ENCODE data around the gene PRDM16.

The PRDM16 gene

DNA sequence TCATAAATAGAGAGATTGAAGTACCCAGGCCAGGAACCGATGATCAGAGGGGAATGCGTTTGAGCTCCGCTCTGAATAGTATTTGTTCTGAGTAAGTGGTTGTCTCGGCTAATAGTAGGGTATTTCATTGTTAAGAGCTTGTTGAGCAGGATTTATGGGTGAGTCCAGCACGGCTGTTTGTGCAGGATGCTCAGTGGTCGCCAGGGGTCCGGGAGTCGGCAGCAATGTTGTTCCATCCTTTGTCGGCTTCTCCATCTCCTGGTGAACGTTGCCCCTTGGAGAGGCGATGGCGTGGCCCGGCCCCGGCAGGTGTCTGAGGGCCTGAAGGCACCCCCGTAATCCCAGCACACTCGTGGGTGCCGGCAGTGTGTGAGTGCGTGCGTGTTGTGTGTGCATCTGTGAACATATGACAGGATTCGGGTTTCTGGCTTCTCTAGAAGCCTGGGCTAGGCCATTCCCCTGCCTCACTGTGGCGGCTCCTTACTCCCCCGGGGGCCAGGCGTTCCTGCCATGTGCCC lies 224.6 kb downstream of the PRDM16 start:
- no peak for DNase-seq (ENCODE audit: low read depth in 1 of 2, low spot score in 1 of 2)

DNA sequence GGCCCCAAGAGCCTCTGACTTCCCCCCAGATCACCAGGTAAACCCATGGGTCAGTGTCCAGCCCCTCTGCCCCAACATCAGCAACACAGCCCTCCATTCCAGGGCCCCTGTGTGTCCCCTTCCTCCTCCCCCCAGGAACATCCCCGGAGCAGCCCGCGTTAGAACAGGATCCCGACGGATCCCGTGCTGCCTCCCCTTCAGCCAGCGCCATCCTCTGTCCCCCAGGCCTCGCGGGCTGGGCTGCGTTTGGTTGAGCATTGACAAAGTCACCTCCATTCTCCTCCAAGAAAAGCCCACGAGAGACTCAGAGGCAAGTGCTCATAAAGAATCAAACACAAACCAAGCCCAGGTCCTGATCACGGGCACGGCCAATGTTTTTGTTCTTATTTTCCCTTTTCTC lies 225.4 kb downstream of the PRDM16 start:
- DNase-seq (ENCODE audit: low read depth in 1 of 2, low spot score in 1 of 2): no peak

DNA sequence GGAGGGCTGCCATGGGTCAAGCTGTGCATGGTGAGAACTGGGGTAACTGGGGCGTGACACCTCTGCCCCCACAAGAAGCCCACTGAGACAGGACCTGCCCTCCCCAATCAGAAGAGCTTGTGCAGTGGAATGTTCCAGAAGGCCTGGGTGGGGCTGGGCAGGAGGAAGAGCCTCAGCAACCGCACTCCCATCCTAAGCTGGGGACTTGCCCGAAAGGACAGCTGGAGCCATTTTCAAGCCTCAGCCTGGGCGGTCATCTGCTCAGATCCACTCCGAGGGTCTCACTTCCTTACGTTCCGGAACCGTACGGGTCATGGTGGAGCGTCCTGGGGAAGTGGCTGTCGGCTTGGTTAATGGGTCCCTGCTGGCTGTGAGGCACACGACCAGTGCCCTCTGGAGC lies 226.8 kb downstream of the PRDM16 start:
- no peak for DNase-seq (ENCODE audit: low read depth in 1 of 2, low spot score in 1 of 2)

DNA sequence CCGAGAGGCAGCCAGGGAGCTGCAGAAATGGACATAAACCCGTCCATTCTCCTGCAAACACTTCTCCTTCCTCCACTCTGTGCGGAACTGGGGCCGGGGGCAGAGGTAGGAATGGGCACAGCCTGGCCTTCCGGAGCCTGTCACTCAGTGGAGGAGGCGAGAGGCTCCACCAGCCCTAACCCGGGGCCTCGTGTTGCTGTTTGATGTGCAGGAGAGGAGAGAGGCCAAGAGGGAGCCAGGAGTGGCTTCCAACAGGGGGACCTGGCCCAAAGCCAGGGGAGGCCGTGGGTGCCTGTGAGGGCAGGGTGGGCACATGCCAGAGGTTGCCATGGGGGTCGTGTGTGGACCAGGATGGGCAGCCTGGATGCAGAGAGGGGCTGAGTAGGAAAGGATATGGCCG lies 227.3 kb downstream of the PRDM16 start:
- no peak for DNase-seq (ENCODE audit: low read depth in 1 of 2, low spot score in 1 of 2)

DNA sequence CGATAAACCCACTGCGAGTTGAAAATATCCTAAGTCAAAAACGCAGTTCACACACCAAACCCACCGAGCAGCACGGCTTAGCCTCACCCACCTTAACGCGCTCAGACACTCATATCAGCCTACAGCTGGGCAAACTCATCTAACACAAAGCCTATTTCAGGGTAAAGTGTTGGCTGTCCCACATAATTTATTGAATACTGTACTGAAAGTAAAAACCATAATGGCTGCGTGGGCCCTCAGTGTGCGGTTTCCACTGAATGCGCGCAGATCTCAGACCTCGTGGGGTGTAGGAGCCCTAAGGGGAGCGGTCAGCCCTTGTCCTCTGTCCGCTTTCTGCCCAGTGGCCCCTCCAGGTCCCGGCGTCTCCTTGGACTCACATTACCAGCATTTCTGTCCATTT lies 227.8 kb downstream of the PRDM16 start:
- DNase-seq (ENCODE audit: low read depth in 1 of 2, low spot score in 1 of 2): no peak

DNA sequence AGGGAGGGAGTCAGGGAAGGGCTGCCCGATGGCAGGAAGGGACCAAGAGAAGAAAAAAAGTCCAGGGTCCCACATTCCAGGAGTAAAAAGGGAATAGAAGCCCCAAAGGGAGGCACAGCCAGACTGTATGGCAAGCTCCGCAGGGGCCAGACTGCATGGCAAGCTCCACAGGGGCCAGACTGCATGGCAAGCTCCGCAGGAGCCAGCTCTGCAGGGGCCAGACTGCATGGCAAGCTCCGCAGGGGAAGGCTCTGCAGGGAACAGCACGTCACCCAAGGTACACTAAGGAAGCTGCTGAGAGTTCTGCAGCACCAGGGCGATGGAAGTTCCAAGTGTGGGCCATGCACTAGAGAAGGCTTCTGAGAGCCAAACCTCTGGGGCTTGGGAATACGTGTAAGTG lies 228.8 kb downstream of the PRDM16 start:
- no peak for DNase-seq (ENCODE audit: low read depth in 1 of 2, low spot score in 1 of 2)

DNA sequence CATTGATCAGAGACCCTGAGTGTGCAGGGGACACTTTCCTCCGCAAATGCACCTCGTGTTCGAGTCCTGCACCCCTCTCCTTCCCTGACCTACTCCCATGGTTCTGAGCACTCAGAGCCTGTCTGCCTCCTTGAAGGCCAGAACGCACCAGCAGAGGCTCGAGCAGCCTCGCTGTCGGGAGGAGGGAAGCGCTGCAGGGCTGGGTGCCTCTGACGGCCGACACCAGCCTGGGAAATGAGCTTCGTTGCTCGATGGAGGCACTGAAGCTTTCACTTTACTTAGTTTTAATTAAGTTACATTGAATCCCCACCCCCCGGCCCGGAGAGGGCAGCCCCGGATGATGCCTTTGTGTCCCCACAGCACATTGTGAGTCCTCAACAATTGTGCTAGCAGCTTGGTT lies 229.2 kb downstream of the PRDM16 start:
- no peak for DNase-seq (ENCODE audit: low read depth in 1 of 2, low spot score in 1 of 2)

DNA sequence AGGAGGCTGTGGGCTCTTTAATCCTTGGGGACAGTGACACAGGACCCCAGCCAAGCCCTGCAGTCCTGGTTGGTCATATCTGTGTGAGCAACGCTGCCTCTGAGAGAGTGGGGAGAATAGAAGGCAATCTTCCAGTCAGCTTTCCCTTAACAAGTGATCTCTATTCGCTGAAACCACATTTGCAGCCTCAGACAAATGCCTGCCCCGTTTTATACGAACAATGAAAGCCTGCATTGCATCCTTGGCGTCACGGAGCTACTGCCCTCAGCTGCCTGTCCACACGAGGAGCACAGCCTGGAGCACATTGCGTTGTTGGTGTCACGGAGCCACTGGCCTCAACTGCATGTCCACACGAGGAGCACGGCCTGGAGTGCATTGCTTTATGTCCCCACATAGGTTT lies 235.2 kb downstream of the PRDM16 start:
- no peak for DNase-seq (ENCODE audit: low read depth in 1 of 2, low spot score in 1 of 2)

DNA sequence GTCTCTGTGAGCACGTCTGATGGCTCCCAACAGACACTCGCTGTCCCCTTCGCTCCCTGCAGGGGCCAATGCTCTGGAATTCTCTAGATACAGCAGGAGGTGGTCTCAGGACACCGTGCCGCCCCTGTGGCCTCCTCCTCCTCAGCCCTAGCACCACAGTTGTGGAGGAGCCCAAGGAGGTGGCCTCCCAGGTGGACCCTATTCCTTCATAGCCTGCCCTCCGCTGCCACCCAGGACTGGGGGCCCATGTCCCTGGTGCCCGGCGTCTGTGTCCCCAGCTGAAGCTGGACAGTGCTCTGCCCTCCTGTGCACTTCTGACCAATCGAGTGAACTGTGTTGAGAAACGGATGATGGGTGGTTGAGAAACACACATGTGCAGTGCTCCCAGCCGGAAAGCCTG lies 235.7 kb downstream of the PRDM16 start:
- no peak for DNase-seq (ENCODE audit: low read depth in 1 of 2, low spot score in 1 of 2)

DNA sequence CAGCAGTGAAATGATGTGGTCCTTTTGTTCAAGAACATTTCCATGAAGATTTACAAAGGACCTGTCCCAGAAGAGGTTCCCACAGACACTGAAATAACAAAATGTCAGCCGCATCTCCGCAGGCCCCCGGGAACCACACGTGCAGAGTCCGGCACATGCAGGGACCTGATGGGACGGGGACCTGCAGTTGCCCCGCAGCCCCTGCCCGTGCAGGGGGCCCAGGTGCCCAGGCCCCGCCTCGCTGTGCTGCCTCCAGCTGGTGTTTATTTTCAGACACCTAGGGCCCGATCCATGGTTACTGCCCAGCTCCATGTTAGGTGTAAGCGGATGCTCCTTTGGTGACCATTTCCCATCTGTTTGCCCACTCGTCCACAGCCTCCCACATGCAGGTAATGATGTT lies 236.2 kb downstream of the PRDM16 start:
- no peak for DNase-seq (ENCODE audit: low read depth in 1 of 2, low spot score in 1 of 2)

DNA sequence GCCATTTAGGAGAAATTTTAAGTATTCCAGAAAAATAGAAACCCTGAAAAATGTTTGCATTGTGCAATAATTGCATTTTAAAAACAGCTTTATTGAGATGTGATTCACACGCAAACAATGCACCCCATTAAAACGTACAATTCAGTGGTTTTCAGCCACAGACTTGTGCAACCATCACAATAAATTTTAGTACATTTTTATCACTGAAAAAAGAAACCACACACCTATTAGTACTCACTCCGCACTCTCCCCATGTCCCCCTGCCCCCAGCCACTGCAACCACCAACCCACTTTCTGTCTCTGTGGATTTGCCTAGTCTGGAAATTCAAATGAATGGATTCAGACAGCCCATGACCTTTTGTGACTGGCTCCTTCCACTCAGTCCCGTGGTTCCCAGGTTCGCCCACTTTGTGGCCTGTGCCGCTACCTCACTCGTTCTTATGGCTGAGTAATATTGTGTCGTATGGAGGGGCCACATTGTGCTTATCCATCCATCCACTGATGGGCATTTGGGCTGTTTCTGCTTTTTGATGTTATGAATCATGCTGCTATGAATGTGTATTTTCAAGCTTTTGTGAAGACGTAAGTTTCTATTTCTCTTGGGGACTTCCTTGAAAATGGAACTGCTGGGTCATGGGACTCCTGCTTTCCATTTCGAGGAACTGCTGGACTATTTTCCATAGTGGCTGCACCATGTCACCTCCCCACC lies 237.7 kb downstream of the PRDM16 start:
- DNase-seq (ENCODE audit: low read depth in 1 of 2, low spot score in 1 of 2): no peak

DNA sequence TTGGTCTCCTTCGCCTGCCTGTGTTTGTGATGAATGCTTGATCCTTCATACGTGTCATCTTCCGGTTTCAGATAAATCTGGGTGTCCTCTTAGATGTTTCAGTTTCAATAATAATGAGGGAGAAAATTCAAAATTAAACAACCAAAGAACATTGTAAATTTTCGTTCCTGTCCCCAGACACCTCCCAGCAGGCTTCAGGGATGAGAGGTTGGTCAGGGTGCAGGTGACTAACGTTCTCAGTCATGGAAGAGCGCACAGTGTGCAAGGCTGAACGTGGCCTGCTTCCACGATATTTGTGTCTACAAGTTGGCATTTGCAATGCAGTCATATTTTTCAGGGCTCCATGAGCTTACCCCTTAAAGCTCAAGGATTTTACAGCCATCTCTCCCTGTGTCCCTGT lies 238.4 kb downstream of the PRDM16 start:
- no peak for DNase-seq (ENCODE audit: low read depth in 1 of 2, low spot score in 1 of 2)

DNA sequence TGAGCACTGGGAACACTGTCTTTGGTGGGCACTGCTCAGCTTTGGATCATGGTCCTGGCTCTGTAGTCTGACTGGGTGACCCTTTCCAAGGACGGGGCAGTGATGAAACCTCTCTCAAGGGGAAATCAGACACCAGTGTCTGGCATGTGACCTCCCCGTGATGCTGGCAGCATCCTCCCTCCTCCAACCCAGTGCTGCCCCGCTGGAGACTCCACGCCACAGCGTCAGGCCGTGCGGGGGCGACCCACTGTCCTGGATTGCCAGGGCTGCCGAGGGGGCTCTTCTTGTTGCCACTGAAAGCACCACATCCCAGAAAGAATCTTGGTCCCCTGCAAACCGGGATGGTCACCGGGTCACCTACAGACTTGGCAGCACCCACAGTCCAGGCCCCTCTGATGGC lies 239.1 kb downstream of the PRDM16 start:
- no peak for DNase-seq (ENCODE audit: low read depth in 1 of 2, low spot score in 1 of 2)

DNA sequence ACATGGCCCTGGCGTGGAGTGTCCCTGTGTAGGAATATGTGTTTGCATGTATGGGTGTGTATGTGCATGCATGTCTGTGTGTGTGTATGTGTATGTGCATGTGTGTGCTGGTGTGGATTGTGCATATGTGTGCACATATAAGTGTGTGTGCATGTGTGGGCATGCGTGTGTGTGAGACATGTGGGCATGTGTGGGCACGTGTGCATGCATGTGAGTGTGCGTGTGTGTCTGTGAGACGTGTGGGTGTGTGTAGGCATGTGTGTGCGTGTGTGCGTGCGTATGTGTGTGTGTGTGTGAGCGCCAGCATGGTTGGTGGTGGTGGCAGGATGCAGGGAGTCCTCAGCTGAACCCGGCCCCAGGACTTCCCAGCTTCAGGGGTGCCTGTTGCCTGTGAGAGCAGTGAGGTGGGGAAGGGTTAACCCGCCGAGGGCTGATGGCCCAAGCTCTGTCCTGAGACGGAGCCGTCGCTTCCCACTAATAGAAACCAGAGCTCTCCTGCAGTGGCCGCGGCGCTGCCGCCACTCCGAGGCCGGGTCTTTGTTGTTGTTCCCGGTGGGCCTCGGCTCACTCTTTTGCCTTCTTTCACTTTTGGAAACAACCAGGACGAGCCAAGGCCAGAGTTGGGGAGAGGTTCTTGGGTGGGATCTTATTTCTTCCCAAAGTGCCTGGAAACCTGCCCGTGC lies 241.9 kb downstream of the PRDM16 start:
- DNase-seq (ENCODE audit: low read depth in 1 of 2, low spot score in 1 of 2): no peak

DNA sequence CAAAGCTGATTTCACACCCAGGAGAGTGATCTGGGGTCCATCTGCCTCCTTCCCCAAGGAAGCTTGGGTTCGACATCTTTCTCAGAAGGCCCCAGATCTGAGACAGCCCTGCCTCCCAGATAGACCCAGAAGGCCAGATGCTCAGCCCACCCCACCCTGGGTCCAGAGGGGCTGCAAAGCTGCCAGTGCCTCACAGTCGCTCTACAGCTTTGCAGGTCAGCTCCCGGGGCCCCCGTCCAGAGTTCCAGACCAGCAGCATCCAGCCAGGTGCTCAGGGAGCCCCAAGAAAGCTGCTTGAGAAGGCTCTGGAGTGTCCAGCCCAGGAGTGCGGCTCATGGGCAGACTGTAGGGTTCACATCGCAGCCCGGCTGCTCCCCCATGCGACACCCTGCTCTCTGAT lies 242.7 kb downstream of the PRDM16 start:
- DNase-seq (ENCODE audit: low read depth in 1 of 2, low spot score in 1 of 2): no peak

DNA sequence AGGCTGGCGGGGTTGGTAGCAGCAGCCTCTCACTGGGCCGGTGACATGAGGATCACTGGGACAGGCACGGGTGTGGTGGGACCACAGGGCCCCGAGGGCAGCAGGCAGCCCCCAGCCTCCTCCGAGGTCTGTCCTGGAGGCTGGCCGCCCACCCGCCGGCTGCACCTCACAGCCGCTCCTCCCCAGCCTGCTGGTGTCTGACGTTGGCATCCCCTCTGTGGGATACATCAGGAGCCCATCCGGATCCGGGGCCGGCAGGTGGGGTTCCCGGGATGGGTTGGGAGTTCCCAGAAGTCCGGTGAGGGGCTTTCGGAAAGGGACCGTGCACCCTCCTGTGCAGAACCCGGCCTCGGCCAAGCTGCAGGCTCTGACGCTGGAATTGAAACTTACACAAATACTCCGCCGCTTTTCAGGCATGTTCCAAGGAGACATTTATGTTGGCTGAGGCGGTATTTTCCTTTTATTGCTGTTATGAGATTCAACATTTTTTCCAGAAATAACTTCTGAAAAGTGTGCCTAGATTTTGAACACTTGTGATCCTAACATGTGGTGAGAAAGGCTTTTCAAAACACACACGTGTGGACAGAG lies 243.4 kb downstream of the PRDM16 start:
- DNase-seq (ENCODE audit: low read depth in 1 of 2, low spot score in 1 of 2): no peak

DNA sequence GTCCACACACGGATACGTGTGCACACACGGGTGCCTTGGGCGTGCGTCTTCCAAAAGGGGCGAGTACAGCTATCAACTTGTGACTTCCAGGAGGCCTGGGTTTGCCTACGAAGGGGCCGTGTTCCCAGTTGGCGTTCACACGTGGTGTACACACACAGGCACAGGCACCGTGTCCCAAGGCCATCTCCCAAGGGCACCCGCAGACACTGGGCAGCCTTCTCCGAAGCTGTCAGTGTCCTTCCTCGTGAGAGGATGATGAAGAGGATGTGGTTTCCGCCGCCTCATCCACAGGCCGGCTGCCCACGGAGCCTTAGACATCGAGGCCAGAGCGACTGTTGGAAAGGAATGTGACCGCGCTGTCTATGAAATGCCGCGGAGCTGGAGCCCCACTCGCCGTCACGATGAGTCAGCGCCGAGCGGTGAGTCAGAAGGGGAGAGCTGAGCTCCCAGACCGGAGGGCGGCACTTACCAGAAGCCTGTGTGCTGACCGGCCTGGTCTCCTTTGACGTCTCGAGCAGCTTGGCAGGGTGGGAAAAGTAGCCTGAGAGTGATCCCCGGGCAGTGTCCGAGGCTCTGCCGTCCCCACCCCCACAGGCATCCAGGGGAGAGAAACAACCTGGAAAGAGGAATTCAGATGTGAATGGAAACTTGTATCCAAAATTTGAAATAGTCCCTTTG lies 244.0 kb downstream of the PRDM16 start:
- DNase-seq (ENCODE audit: low read depth in 1 of 2, low spot score in 1 of 2): peak in 1 of 2 donors; percentile 46

DNA sequence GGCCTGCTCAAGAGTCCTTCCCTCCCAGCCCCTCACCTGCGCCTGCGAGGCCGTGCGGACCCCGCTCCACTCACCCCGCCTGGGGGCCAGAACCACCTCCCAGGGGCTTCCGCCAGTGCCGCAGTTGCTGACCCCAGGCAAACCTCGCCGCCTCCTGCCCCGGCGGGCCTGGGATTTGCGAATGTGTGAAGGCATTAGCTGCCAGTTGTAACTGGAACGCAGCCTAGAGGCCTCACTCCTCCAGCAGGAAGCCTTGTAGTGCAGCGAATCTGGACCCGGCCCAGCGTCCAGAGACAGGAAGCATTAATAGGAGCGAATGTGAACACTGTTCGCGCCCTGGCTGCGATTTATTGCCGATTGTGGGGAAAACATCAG lies 244.6 kb downstream of the PRDM16 start:
- DNase-seq (ENCODE audit: low read depth in 1 of 2, low spot score in 1 of 2): no peak

DNA sequence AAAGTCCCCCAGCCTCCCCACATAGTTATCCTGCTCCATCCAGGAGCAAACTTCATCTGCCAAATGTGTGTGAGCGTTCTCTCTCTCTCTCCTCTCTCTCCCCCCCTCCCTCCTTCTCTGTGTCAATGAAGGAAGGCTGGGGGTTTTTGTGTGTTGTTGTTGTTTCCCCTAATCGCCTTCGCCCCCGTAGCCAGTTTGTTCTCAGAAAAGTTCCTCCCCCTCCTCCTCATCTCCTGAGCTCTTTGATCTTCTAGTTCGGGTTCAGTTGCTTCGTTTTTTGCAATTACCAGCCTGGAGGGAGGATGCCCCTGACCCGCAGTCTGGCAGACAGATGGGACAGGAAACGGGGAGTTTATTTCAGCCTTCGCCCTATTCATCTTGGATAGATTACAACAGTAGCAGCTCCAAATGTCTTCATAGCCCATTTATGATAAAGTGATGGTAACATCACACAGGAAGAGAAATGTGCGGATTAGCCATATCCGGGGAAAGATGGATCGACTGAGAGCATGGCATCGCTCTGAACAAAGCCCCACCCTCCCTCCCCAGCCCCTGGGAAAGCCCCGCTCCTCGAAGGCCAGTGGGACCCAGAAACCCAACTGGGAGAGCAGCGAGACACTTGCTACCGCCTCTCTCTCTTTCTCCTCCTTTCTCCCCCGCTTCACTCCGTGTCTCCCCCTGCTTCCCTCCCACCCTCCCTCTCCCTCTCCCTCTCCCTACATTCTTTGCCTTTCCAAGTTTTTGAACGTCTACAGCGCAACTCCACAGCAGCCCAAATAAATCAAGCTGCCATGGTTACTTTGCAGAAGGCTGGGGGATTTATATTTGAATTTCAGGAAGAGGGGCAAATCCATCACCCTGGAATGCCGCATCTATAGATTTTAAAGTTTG lies 245.7 kb downstream of the PRDM16 start:
- DNase-seq (ENCODE audit: low read depth in 1 of 2, low spot score in 1 of 2): no peak

DNA sequence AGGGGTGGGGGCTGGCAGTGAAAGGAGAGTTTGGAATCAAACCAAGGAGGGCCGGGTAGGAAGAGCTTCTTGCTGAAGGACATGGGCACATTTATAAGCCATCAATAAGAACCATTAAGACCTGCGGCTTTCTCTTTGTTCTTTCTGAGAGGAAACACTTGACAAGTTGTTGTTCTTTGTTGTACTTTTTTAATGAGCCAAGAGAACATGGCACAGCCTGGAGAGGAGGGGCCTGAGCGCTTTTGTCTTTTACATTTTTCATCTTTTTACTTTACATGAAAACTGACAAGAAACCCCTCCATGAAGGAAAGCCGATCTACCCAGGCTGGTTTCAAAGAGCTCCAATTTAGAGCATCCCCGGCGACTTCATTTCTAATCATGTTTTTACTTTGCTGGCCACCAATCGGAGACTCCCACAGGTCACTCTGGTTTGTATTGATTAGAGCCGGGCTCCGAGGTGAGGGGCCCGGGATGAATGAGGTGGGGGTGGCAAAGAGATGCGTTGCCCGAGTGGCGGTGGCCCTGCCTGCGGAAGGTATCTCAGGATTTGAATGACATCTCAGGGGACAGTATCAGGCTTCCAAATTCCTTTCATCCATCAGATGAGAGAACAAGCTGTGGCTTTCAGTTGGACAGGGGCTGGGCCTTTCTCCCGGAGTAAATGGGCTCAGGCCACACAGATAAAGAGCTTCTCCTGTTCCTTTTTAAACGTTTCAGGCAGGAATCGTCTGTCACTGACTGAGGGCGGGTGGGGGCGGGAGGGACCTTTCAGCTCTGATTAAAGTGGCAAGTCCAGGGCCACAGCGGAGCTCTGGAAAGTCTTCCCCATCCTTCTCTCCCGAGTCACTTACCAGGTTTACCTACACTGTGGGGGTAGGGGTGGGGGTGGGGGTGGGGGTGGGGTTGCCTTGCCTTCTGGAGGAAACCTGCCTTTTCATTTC lies 246.7 kb downstream of the PRDM16 start:
- no peak for DNase-seq (ENCODE audit: low read depth in 1 of 2, low spot score in 1 of 2)
